Activated CD8-positive, alpha-beta memory T cell treated with anti-CD3 and anti-CD28 coated beads, Interleukin-2, amount 50 U/mL, for 24 hours (primary cell): ENCODE results near the gene ASMTL.
"Not testable (repeated sequence)": the region's sequence is repeated elsewhere in the genome, so short reads cannot be mapped to it uniquely, and the experiment has no call there.

ENCODE experiments used
- DNase-seq: peaks from one replicate; pipeline ENCODE4 v3.0.0-alpha.2; 2020; ENCODE audit errors: extremely low read depth

Gene ASMTL

DNA sequence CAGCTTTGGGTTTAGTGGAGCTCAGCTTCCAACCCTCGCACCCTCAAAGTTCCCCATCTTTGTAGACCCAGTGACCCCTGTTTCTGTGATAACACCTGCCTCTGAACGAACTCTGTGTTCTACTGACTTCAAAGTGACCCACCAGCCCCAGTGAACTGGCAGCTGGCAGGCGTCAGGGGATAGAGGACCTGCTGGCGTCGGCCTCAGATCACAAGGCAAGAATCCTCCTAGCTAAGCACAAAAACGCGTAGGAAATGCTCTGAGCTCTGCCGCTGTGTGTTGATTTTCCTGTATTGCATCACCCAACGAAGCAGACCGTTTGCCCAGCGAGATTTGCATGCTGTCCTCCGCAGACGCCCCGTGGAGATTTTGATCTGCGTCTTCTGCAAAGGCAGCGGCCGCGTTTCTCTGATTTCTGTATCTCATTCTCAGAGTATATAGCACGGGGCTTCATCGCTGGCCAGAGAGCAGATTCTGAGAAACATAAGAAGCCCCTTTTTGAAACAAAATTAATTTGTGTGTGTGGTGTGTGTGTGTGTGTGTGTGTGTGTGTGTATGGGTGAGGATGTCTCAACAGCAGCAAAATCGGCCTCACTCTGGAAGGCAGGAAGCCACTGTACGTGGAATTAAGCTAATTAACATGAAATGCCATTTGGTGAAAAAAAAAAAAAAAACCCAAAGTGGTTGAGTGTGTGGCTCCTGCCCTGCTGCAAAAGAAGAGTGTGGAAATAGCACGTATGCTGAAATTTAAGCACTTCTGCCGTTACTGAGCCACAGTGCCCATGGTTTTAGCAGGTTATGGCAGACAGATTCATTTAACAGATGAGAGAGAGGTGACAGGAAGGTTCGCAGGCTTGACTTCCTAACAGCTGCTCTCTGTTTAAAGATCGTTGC, 29.2 kb upstream of the ASMTL start:
- peak; percentile 58 for DNase-seq

DNA sequence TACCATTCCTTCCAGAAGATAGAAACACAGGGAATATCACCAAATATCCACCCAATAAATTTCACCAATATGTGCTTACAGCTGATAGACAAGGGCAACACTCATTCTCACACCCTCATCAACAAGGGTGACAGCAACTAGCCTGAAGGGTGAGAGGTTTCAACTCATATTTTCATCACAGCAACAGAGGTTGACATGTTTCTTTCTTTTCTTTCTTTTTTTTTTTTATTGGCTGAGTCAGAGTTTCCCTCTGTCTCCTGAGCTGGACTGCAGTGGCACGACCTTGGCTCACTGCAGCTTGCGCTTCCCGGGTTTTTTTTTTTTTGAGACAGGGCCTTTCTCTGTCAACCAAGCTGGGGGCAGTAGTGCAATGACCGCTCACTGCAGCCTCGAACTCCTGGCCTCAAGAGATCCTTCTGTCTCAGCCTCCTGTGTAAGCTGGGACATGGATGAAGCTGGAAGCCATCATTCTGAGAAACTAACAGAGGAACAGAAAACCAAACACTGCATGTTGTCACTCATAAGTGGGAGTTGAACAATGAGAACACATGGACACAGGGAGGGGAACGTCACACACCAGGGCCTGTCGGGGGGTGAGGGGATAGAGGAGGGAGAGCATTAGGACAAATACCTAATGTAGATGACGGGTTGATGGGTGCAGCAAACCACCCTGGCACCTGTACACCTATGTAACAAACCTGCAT, 27.5 kb upstream of the ASMTL start:
- no peak for DNase-seq

DNA sequence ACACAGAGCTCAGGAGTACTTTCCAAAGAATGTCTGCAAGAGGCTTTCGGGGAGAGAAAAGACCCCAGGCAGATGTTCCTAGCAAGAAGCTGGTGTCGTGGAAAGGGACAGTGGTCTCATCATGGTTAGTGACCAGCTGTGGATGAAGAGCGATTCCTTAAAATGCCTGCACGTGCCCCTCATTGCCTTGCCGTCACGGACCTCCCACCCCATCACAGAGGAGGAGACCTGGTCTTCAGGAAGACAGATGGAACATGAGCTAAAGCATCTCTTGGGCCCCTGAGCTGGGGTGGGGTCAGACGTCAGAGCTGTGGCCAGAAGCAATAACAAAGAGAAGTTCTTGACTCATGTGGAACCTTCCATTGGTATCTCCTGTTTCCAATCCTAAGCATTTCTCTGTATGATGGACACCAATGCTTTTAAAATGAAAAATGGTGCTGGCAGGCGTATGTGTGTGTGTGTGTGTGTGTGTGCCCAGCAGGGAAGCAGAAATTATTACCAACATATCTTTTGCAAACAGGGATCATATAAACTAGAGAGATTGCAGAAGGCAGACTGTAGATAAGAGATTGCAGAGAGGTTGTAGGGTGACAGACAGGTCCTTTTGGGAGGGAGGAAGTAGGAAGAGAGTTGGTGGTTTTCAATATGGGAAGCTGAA, 25.2 kb upstream of the ASMTL start:
- no peak for DNase-seq

DNA sequence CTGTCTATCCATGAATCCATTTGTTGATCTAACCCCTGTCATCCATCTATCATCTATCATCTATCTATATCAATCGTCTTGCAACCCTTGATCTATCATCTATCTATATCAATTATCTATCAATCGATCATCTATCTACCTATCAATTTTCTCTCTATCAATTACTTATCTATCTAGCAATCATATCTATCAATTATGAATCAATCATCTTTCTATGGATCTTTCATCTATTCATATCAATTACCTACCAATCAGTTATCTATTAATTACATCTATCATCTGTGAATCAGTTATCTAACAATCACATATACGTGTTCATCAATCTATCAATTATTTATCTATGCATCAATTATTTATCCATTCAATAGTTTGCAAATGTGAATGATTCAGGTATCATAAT, 24.5 kb upstream of the ASMTL start:
- no peak for DNase-seq

DNA sequence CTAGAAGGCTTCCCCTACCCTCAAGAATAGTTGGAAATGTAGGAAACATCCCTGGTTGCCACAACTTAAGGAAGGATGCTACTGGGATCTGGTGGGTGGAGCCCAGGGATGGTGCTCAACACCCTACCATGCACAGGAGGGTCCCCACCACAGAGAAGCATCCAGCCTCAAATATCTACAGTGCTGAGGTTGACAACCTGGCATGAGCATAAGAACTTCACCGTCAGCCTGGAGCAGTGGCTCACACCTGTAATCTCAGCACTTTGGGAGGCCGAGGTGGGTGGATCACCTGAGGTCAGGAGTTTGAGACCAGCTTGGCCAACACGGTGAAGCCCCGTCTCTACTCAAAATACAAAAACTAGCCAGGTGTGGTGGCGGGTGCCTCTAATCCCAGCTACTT, 24.0 kb upstream of the ASMTL start:
- no peak for DNase-seq

DNA sequence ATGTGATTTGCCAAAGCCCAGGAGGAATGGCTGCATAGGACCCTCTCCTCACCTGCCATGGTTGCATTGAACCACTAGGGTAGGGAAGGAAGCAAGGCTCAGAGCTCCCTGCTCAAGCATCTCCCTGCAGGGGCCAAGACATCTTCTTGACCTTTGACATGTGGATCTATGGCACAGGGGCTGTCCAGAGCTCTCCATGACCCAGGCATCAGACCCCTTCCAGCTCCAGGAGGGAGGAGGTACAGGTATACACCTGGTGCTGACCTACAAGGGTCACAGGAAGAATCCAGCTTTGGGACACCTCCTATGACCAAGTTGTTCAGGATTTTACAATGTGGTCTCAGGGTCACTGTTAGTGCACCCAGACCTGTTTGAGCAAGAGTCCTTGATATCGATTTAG, 23.2 kb upstream of the ASMTL start:
- no peak for DNase-seq

DNA sequence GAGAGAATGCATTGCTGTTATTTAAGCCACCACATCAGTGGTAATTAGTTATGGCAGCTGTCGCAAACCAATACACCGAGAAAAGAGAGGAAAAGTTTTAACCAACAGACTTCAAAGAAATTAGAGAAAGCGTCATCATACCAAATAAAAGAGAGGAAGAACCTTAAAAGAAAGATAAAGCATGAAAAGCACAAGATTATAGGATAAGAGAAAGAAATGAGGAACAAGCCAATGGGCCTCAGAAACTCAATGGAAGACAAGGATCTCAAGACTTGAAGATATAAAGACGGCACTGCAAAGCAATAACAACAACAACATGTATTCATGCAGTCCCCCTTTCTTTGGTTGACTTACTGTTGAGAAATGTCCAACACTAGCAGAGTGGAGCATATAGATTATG, 22.8 kb upstream of the ASMTL start:
- DNase-seq: no peak

DNA sequence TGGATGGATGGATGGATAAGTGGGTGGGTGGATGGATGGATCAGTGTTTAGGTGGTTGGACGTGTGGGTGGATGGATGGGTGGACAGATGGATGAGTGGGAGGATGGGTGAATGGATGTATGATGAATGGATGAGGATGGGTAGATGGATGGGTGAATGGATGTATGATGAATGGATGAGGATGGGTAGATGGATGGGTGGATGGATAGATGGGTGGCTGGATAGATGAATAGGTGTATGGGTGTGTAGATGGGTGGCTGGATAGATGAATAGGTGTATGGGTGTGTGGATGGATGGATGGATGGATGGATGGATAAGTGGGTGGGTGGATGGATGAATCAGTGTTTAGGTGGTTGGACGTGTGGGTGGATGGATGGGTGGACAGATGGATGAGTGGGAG, 21.9 kb upstream of the ASMTL start:
- not testable (repeated sequence) for DNase-seq

DNA sequence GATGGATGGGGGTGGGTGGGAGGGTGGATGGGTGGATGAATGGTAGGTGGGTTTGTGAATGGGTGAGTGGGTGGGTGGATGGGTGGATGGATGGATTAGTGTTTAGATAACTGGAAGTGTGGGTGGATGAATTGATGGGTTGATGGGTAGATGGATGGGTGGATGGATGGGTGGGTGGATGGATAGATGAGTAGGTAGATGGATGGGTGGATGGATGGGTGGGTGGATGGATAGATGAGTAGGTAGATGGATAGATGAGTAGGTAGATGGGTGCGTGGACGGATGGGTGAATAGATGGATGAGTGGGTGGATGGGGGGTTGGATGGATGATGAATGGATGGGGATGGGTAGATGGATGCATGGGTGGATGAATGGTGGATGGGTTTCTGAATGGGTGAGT, 20.3 kb upstream of the ASMTL start:
- no peak for DNase-seq

DNA sequence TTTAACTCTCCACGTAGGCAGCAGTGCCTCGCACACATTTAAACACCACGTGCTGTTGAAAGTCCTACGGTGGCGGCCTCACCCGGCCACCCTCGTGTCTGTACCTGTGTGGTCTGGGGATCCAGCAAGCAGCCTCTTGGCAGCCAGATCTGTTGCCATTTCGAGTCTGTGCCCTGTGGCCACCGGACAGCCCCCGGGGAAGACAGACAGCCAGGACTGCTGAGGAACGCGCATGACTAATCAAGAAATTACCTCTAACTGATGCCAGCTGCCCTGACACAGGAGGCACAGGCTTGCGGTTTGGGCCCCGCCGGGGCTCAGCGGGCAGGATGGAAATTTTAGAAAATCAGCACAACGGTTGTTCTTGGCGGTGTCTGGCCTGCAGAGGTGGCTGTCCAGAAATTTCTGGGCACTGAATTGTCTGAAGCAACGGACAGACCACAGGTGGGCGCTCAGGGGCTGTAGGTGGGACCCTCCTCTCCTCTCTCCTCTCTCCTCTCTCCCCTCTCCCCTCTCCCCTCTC, 15.6 kb upstream of the ASMTL start:
- no peak for DNase-seq

DNA sequence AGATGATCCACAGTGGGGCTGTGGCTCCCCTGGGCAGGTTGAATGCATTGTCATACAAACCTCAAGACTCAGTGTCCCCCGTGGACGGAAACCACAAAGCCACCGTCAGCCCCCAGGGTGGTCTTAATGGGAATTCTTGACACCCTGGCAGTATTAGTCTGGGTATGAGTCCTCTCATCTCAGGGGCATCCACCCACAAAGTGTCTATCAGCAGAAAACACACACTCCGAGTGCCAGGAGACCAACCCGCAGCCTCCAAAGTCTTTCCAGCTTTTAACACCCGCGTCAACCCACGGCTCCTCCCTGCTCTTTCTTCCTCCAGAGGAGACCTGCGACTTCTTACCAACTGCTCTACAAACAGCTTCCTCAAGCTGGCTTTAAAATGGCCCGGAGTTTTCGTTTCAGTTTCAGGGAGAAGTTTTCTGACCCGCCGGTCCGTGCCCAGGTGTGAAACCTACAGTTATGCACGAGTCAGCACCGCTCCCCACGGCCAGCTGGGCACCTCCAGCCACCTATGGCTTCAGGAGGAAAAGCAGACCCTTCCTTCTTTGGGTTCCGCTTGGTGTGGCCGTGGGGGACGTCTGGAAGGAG, 14.4 kb upstream of the ASMTL start:
- DNase-seq: no peak

DNA sequence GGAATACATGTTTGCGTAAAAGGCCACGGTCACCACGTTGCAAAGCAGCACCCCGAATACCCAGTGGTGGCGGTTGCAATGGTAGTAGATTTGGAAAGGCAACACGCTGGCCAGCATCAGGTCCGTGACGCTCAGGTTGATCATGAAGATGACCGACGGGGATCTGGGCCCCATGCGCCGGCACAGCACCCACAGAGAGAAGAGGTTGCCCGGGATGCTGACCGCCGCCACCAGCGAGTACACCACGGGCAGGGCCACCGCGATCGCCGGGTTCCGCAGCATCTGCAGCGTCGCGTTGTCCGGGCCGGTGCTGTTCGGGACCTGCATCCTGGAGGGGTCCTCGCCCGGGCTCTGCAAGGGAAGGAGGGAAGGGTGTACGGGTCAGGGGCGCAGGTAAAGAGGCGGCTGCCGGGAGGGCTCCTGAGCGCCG, 13.5 kb upstream of the ASMTL start:
- no peak for DNase-seq

DNA sequence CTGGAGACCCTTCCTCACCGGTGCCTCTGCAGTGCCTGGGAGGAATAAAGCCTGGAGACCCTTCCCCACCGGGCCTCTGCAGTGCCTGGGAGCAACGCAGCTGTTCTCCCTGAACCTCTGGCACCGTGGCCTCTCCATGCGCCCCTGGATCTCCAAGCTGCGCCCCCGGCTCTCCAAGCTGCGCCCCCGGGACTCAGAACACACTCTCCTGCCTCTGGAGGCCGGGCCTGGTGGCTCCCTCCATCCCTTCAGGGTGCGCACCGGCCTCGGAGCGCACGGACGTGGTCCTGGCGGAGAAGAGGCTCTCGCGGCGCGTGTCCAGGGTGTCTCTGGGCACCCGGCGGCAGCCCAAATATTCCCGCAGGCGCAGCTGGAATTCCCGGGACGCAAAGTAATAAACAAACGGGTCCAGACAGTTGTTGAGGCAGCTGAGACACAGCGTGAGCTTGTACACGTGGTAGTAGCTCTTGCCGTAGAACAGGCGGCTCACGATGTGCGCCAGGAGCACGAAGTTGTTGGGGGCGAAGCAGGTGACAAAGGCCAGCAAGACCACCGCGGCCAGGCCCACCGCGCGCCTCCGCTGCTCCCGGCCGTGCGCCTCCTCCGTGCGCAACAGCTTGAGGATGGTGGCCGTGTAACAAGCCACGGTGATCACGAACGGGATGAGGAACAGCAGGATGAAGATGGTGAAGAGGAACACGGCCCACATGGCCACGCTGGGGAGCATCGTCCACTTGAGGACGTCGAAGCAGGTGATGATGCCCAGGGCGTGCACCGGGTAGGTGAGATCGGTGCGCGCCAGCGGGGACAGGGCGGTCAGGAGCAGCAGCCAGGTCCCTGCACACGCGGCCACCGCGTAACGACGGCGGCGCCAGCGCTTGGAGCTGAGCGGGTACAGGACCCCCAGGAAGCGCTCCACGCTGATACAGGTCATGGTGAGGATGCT, 12.8 kb upstream of the ASMTL start:
- no peak for DNase-seq

DNA sequence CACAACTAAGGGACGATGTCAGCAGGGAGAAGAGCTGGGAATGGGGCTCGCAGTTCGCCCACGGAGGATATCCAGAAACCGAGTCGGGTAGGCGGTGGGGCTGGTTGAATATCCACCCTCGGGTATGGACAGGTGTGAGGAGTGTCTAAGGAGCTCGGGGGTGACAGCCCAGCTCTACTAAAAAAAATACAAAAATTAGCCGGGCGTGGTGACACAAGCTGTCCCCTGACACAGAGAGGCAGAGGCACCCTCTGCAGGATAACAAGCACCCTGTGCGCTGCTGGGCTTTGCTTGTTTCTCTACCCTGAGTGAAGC, 12.2 kb upstream of the ASMTL start:
- DNase-seq: no peak

DNA sequence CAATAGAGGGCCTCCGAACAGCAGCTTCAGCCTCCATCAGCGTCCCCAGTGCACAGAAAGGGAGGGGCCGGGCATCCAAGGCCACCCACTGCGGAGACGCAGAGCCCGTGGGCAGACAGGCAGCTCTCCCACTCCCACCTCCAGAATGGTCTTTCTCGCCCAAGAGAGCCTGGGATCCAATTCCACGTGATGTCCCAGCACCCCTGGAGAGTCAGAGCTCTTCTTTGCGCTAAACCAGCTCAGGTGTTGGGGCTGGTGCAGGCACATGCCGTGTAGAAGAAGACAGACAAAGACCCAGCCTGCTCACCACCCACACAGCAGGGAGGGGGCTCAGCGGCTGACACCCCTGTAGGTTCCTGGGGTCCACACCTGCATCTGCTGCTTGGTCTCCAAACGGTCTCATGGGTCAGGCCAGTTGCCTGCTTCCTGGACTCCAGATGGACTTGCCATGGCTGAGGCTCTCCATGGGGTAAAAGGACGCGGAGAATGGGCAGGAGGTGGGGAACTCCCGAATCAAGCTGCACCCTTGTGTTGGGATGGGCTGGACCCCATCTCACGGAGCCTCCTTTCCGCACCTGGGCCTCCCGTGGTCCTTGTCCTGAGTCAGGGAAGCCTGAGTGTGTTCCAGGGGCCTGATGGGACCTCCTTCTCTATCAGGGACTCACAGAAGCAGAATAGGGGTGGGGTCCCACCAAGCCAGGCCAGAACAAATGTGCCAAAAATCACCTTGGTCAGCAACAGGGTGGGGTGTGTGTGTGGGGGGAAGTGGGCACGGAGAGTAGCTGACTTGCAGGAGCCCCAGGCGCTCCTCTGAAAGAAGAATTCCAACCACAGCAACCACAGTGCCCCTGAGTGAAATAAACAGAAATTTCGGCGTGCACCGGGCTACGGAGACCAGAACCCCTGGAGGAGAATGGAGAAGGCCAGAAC, 11.6 kb upstream of the ASMTL start:
- DNase-seq: no peak

DNA sequence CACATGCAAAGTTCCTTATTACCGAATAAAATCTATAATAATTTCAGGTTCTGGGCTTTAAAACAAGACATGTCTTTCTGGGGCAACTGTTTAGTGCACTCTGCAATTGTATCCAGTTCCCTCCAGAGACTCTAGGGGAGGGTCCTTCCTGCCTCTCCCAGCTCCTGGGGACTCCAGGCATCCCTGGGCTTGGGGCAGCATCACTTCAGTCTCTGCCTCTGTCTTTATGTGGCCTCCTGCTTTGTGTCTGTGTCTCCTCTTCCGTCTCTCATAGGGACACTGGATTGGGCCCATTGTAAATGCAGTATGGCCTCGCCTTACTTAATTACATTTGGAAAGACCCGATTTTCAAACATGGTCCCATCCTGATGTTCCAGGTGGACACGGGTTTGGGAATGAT, 10.9 kb upstream of the ASMTL start:
- no peak for DNase-seq

DNA sequence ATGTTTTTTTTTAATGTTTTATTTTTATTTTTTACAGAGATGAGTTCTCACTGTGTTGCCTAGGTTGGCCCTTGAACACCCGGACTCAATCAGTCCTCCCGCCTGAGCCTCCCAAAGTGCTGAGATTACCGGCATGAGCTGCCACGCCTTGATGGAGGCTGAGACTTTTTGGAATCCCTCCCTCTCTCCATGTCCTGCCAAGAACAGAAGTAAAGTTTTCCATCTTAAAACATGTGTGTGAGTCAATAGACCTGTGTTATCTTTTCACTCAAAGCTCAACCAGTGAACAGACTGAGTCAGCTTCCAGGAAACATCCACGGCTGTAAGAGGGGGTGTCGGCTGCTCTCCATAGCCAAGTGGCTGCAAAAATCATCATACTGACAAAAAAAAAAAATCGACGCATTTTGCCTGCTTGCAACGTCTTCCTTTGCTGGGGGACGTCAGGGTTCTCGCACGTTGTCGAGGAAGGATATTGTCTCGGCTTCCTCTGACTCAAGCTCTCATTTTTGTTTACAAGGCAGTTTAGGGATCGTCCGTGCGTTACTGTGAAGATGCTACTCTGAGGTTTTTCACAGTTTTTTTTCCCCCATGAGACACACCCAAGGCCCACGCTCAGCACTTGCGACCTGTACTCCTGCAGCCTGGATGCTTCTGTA, 10.0 kb upstream of the ASMTL start:
- peak; percentile 53 for DNase-seq

DNA sequence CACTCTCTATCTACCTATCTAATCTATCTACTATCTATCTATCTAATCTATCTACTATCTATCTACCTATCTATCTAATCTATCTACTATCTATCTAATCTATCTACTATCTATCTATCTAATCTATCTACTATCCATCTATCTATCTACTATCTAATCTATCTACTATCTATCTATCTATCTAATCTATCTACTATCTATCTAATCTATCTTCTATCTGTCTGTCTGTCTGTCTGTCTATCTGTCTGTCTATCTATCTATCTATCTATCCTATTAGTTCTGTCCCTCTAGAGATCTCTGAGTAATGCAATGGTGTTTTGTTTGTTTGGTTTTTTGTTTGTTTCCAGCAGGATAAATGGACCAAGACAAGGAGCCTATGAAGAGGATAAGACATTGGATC, 9.4 kb upstream of the ASMTL start:
- no peak for DNase-seq

DNA sequence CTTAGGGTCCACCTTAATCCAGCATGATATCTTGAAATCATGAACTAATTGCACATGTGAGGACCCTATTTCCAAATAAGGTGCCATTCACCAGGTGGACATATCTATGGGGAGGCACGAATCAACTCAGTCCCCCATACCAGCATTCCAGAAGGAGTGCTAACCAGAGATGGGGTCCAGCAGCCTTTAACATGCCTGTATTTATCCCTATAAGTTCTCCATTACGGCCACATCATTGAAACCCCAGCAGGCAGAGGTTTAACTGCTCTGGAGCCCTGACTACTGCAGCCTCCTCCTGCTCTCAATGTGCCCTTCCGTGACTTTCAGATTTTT, 3.2 kb upstream of the ASMTL start:
- no peak for DNase-seq
